GM21526 (cell line): Measurements from ENCODE around the gene RNF144A.

Source experiments
- ATAC-seq: cut with Tn5 transposase; IDR thresholded peaks from one replicate; pipeline ENCODE4 v1.9.1; 2021; ENCODE audit warnings: moderate library complexity; ENCODE audit not compliant: unreplicated experiment, low FRiP score

RNF144A gene

GRCh38 chr2:7061921-7062320, 144.7 kb downstream of the RNF144A start:
- ATAC-seq, result no peak

GRCh38 chr2:7063789-7064188, 146.6 kb downstream of the RNF144A start:
- no peak for ATAC-seq

- no peak for ATAC-seq
Measured at GRCh38 chr2:7068457-7068856, 151.2 kb downstream of the RNF144A start.

GRCh38 chr2:7070483-7070882, 153.3 kb downstream of the RNF144A start:
- no peak for ATAC-seq

GRCh38 chr2:7071154-7071553, 153.9 kb downstream of the RNF144A start:
- ATAC-seq, result no peak

GRCh38 chr2:7071916-7072556, 154.8 kb downstream of the RNF144A start:
- ATAC-seq, result no peak

GRCh38 chr2:7073901-7074300, 156.7 kb downstream of the RNF144A start:
- ATAC-seq, result no peak

- ATAC-seq, result no peak
Measured at GRCh38 chr2:7075834-7076233, 158.6 kb downstream of the RNF144A start.

GRCh38 chr2:7077660-7078267, 160.6 kb downstream of the RNF144A start:
- no peak for ATAC-seq

GRCh38 chr2:7083580-7084509, 166.6 kb downstream of the RNF144A start:
- no peak for ATAC-seq

- no peak for ATAC-seq
Measured at GRCh38 chr2:7084601-7085000, 167.4 kb downstream of the RNF144A start.

GRCh38 chr2:7089284-7089683, 172.1 kb downstream of the RNF144A start:
- ATAC-seq, result no peak

GRCh38 chr2:7089898-7090510, 172.8 kb downstream of the RNF144A start:
- ATAC-seq, result no peak

GRCh38 chr2:7093376-7093775, 176.2 kb downstream of the RNF144A start:
- ATAC-seq, result no peak
